Right lobe of liver (tissue), 6 donors: Measurements from ENCODE around the gene APOBEC3G. TPM values are rescaled to one million over a fixed set of nuclear protein-coding genes. Genes with fewer than 3 reads are reported as not detected.

Experiments used
- ATAC-seq, 4 donors: fragments of 200-7000 bp; cut with Tn5 transposase; one replicate each; pipeline ENCODE4 v1.9.1; 2020; ENCODE audit warnings: mild to moderate bottlenecking in 4 of 4, moderate library complexity in 4 of 4
- DNase-seq, 3 donors: peaks; one replicate each; pipeline ENCODE4 v3.0.0-alpha.2; 2020
- H3K27ac ChIP-seq, 3 donors: fragments of 200-600 bp; one replicate each; pipeline ENCODE4 v1.8.0; 2022
- H3K27me3 ChIP-seq, 2 donors: fragments of 200-600 bp; one replicate each; pipeline ENCODE4 v1.8.0; 2022
- H3K36me3 ChIP-seq, 4 donors: fragments of 200-600 bp; sonication (generic) in 1 of 4; one replicate each; pipeline versions ENCODE4 v1.5.1 to v1.8.0; 2017 to 2022; ENCODE audit warnings: control low read depth in 1 of 4
- H3K4me1 ChIP-seq, 4 donors: fragments of 200-600 bp; sonication (generic) in 1 of 4; one replicate each; pipeline versions ENCODE4 v1.5.1 to v1.8.0; 2017 to 2022; ENCODE audit warnings: control low read depth in 1 of 4
- H3K4me3 ChIP-seq, 3 donors: fragments of 200-600 bp; one replicate each; pipeline ENCODE4 v1.8.0; 2022
- H3K9me3 ChIP-seq, 4 donors: fragments of 200-600 bp; sonication (generic) in 1 of 4; one replicate each; pipeline versions ENCODE4 v1.5.1 to v1.8.0; 2017 to 2022; ENCODE audit warnings: control low read depth in 1 of 4
- CTCF ChIP-seq, 4 donors: fragments of 200-600 bp in 3 of 4; fragments of 450-650 bp in 1 of 4; IDR thresholded peaks; one replicate each; pipeline versions ENCODE4 v1.5.1 to v1.8.0; 2016 to 2022; ENCODE audit warnings: antibody characterized with exemption in 4 of 4, mild to moderate bottlenecking in 2 of 4
- POLR2A ChIP-seq: fragments of 450-650 bp; IDR thresholded peaks from one replicate; pipeline ENCODE4 v1.6.1; 2017; ENCODE audit warnings: antibody characterized with exemption, mild to moderate bottlenecking
- WGBS: methylation state at CpG from one replicate; pipeline ENCODE4 v1.1.6; 2018; ENCODE audit warnings: low coverage, low lambda C conversion rate; ENCODE audit not compliant: insufficient coverage; ENCODE audit errors: missing lambda C conversion rate; 5-methylcytosine and 5-hydroxymethylcytosine counted together
- intact Hi-C, 2 donors: fragments of 100-400 bp; cut with DNase I; formaldehyde crosslinking; loops; one replicate each; pipeline versions ENCODE4 v1.11.2 to v1.14.1; 2022
- total RNA-seq, 6 experiments: library from RNA; depleted of rRNA in 2 of 6; stranded (reverse); fragments of >200 nt in 2 of 6; fragmentation: NEBNext Ultra II Directional in 3 of 6; extraction: Animal tissue kit (Norgen Biotek cat#: 25700) in 3 of 6; gene quantifications; one replicate each; pipeline versions ENCODE4 v1.1.0 to v1.2.4, GENCODE V29; 2016 to 2023
- donor health status: DM: no; HTN: yes; CAD: no.
- donor health status: DM: no; HTN: no; CAD: no.
- donor health status: DM: no; HTN: no; CAD: no.
- donor health status: DM: no; HTN: yes; CAD: no.
- donor health status: DM: no; HTN: yes; CAD: no.

The APOBEC3G gene
- total RNA-seq, 6 experiments from 2014 or later, result 0.42 to 3.0 (median 2.0) TPM

DNA sequence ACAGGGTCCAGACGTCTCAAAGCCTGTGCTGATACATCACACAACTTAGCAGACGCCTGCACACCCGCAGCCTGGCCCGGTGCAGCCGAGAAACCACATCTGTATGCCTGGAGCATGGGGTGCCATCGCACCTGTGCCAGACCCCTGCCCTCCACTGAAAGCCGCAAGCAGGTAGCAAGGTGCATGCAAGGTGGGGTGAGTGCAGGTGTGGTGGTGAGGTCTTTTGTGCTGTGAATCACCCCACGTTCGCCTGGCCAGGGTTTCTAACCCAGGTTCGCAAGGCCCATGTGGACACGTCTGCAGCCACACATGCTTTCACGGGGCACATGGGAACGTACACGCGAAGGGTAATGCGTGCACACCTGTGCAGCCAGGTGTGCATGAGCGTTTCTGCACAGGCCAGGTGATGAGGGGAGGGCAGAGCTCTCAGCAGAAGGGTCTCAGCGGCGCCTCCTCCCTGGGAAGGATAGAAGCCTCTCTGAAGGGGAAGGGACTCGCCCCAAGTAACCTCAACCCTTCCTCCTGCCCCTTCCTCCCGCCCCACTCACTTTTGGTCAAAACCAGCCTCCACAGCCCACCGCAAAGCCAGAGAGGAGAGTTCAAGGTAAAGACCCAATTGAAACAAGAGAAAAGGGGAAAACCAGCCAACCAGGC lies 55.9 kb downstream of the APOBEC3G start:
- 75% methylated on average over 4 of the region's 22 CpGs for WGBS
- DNase-seq, result no peak
- intact Hi-C loops, result loop anchor here in 1 of 2 donors (10.0 kb wide), 1 partner anchor 268 kb away; no protein-coding TSS in a partner anchor

DNA sequence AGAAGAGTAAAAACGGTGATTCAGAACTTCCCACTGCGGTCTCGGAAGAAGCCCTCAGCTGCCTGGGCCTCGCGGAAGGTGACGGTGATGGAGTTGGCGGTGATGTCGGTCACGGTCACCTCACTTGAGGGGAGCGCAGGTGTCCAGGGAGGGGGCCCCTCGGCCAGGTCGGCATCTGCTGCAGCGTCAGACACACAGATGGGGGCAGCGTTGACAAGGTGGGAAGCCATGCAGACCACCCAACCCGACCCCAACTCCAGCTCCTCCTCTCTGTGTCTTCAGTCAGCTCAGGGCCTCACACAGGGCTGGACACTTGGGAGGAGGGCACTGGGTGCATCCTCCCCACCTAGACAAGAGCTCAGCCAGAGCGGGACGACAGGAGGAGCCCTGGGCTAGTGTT lies 56.8 kb downstream of the APOBEC3G start:
- no peak for ATAC-seq
- no peak overlapping the region for H3K27ac ChIP-seq
- H3K4me1 ChIP-seq, result no peaks in the 10 kb centered on the region
- no peaks in the 10 kb centered on the region for H3K27me3 ChIP-seq
- TF ChIP-seq CTCF (IDR thresholded peaks at IDR 0.05), result no peak
- no peak for TF ChIP-seq POLR2A
- WGBS, result 100% methylated on average over 3 of the region's 17 CpGs
- intact Hi-C loops, result loop anchor here in 1 of 2 donors (10.0 kb wide), 1 partner anchor 269 kb away; no protein-coding TSS in a partner anchor
- no peaks in the 10 kb centered on the region for H3K36me3 ChIP-seq
- no peak overlapping the region for H3K4me3 ChIP-seq
- no peak for DNase-seq
- no peaks in the 10 kb centered on the region for H3K9me3 ChIP-seq

More for the DNA sequence above, 55.9 kb downstream of the APOBEC3G start:
- H3K36me3 ChIP-seq, result no peaks in the 10 kb centered on the region
- no peak overlapping the region for H3K4me3 ChIP-seq
- no peaks in the 10 kb centered on the region for H3K4me1 ChIP-seq
- no peaks in the 10 kb centered on the region for H3K27me3 ChIP-seq
- no peak overlapping the region for H3K27ac ChIP-seq
- TF ChIP-seq CTCF (IDR thresholded peaks at IDR 0.05) (no peak), POLR2A (no peak)
- H3K9me3 ChIP-seq, result no peaks in the 10 kb centered on the region
- no peak for ATAC-seq

GRCh38 chr22:39134366-39135091 lies 57.5 kb downstream of the APOBEC3G start:
- TF ChIP-seq POLR2A (no peak), CTCF (IDR thresholded peaks at IDR 0.05) (no peak)
- Histone ChIP-seq H3K27me3 (no peaks in the 10 kb centered on the region), H3K4me3 (no peak overlapping the region), H3K9me3 (no peaks in the 10 kb centered on the region), H3K4me1 (no peaks in the 10 kb centered on the region), H3K27ac (no peak overlapping the region), H3K36me3 (no peaks in the 10 kb centered on the region)
- DNase-seq, result no peak
- no peak for ATAC-seq
- intact Hi-C loops, result loop anchor here in 1 of 2 donors (10.0 kb wide), 1 partner anchor 270 kb away; no protein-coding TSS in a partner anchor
- WGBS, result 97% methylated on average over 5 of the region's 35 CpGs

GRCh38 chr22:39135092-39135896 lies 58.2 kb downstream of the APOBEC3G start:
- intact Hi-C loops, result loop anchor here in 1 of 2 donors (10.0 kb wide), 1 partner anchor 270 kb away; no protein-coding TSS in a partner anchor
- no peaks in the 10 kb centered on the region for H3K27me3 ChIP-seq
- no peaks in the 10 kb centered on the region for H3K9me3 ChIP-seq
- DNase-seq, result no peak
- H3K27ac ChIP-seq, result no peak overlapping the region
- 27% methylated on average over 4 of the region's 15 CpGs for whole genome bisulfite sequencing
- no peaks in the 10 kb centered on the region for H3K36me3 ChIP-seq
- peak; percentile 28 to 53 (median 48) for ATAC-seq
- H3K4me3 ChIP-seq, result no peak overlapping the region
- TF ChIP-seq CTCF (IDR thresholded peaks at IDR 0.05), result peak in 3 of 4 donors; percentile 25 to 31 (median 28)
- no peak for TF ChIP-seq POLR2A
- H3K4me1 ChIP-seq, result no peaks in the 10 kb centered on the region
